SIG-M5 treated with dmso at 0.1 percent for 504 hours (cell line): ENCODE data around the gene MBD5.

Experiments used
- DNase-seq: peaks from one replicate; lab custom pipeline; 2025; ENCODE audit not compliant: unreplicated experiment; lab: John Stamatoyannopoulos, UW

Gene MBD5

DNA sequence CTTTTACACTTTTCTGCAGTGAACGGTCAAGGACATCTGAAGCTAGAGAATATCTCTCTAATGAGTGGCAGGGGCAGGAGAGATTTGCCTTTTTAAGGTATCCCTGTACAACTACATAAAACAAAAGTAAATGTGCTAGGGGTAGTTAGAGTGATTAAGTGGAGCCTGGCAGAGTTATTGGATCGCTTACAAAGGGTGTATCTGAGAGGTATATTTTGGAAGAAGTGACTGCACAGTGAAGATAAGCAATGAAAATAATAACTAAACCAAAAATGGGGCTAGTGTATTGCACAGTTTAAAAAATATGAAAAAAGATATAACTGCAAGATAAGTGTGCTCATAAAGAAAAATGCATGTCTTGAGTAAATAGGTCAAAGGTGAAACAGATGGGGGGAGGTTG is 430.2 kb downstream of the MBD5 start:
- DNase-seq = no peak

DNA sequence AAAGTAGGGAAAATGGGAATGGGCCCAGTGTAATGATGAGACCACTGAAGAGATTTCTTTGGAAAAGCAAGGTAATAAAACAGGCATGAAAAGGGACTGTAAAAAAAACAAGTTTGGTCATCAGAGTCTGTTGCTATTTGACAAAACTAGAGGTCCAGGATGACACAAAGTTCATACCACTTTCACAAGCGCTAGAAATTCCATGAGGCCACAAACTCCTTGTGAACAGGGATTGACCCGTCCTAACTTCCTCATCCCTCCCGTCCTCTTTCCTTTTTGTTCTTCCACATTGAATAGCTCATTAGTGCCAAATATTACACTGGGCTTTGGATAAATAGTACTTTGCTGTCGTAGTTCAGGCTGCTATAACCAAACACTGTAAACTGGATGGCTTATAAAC is 434.9 kb downstream of the MBD5 start:
- DNase-seq = no peak

- DNase-seq = no peak
Measured at GRCh38 chr2:148458171-148458570, 437.3 kb downstream of the MBD5 start.

DNA sequence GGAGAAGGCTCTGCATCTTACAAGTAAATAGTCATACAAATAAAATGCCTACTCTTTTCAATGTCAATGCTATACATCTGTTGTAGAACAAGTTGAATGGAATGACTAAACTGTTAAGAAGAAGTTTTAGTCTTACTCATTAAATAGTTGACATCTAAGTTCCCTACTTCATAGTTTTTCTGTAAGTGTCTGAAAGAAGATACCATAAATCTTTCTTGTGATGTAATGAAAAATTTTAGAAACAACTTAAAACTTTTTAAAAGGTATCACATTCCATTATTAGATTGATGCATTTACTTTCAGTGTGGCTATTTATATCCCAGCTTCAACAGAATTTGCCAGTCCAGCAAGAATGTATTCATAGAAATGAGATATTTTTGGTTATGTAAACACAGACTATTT is 438.5 kb downstream of the MBD5 start:
- DNase-seq = no peak

GRCh38 chr2:148461876-148462275 is 441.0 kb downstream of the MBD5 start:
- no peak for DNase-seq

DNA sequence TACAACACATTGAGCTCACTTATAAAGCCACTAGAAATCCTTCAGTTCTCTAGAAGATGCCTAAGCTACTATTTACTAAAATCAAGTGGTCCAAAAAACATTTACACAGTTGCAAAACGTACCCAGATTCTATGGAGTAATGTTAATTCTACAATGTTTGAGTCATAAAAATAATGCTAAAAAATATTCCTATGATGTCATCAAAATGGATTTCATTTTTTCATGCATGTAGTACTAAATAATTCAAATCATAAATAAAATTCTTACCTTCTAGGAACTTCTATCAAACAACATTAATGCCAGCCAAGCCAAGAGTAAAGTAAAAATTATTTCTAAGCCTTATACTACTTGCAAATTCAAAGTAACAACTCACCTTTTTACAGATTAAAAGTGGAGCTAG is 454.7 kb downstream of the MBD5 start:
- no peak for DNase-seq

- DNase-seq = no peak
Measured at GRCh38 chr2:148479398-148479797, 458.5 kb downstream of the MBD5 start.

DNA sequence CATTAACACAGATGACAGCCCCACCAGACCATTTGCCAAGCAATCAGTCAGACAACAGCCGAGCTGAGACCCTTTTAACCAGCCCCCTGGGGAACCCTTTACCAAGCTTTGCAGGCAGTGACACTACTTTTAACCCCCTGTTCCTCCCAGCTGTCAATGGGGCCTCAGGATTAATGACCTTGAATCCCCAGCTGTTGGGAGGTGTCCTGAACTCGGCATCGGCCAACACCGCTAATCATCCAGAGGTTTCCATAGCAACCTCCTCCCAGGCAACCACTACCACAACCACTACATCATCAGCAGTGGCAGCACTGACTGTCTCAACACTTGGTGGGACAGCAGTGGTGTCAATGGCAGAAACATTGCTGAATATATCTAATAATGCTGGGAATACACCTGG is 462.8 kb downstream of the MBD5 start:
- no peak for DNase-seq

DNA sequence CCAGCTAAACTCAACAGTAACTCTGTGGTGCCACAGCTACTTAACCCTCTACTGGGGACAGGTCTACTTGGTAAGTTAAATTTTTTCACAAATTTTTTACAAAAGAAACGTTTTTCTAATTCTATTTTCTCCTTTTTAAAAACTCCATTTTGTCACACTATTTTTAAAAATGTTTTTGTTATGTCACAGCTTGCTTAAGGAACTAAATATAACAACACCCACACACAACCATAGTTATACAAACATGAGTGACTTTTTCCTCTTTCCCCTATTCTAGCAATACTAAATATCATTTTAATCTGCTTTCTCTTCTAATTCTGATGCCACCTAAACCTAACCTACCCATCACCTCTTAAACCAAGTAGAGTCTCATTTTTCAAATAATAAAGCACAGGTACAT is 463.2 kb downstream of the MBD5 start:
- no peak for DNase-seq

GRCh38 chr2:148486655-148487054 is 465.8 kb downstream of the MBD5 start:
- DNase-seq = no peak

- no peak for DNase-seq
Measured at GRCh38 chr2:148487439-148487838, 466.5 kb downstream of the MBD5 start.

- DNase-seq = no peak
Measured at GRCh38 chr2:148490840-148491439, 470.0 kb downstream of the MBD5 start.

DNA sequence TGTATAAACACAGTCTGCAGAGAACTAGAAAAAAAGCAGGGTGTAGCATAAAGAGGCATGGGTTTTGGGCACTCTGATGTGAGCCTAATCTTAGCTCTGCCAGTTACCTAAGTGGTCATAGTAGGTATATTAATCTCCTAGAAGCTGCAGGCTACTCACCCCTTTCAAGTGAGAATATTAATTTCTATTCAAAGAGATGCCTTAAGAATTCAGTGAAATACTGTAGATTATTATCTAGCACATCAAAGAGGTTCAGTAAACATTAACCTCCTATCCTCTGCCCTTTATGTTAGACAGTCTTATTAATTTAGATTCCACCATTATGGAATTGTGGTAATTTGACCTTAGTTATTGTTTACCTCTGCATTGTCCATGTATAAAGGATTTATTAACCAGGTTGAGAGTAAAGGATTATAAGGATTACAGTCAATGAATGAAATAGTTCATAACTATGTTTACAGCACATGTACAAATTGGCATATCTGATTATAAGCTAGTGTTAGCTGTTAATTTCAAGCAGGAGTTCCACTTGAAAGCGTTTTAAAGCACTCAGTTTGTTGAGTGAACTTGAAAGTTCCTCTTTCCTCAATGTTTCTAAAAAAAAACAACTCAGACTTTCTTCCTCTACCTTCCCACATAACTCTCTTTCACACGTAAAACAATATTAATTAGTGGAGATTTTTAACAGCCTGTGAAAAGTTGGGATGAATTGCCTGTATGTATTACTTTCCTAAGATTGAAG is 473.1 kb downstream of the MBD5 start:
- DNase-seq = peak; percentile 5

GRCh38 chr2:148495586-148495985 is 474.7 kb downstream of the MBD5 start:
- DNase-seq = no peak

- no peak for DNase-seq
Measured at GRCh38 chr2:148501545-148501944, 480.7 kb downstream of the MBD5 start.

DNA sequence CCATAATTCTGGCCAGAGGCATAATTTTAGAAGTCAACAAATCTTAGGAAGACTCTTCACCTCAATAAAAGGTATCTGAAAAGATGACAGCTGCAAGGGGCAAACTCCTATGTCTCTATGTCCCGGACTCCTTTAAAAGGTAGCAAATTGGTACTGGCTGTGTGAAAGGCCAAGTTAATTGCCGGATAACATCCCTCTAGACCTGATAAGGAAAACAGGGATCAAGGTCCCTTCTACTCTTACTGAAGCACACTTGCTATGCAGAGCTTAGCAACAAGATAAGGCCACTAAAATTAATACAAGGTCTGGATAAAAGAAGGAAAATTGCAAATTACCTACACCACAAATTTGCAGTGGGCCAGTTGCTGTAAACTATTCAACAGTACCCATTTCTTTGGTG is 482.6 kb downstream of the MBD5 start:
- no peak for DNase-seq

- DNase-seq = no peak
Measured at GRCh38 chr2:148507970-148508369, 487.1 kb downstream of the MBD5 start.

- no peak for DNase-seq
Measured at GRCh38 chr2:148508878-148509287, 488.0 kb downstream of the MBD5 start.

GRCh38 chr2:148509288-148509902 is 488.5 kb downstream of the MBD5 start:
- peak; percentile 91 for DNase-seq

DNA sequence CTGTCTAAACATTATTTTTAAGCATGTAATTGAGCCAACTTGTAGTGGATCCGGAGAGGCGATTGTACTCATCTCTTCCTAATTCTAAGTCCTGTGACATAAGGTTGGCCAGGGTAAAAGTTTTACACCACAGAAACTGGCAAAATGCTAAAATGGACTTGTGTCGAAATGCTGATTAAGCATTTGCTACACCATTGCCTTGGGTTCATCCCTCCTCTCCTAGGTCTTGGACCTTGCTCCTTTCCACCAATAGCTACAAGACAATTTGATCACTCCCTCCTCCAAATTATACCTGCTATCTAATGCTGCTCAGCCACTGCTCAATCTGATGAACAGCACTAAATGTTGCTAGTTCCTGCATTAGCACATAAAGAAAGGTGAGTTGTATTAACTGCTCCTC is 491.0 kb downstream of the MBD5 start:
- no peak for DNase-seq

GRCh38 chr2:148512501-148512900 is 491.6 kb downstream of the MBD5 start:
- DNase-seq = no peak

- DNase-seq = no peak
Measured at GRCh38 chr2:148513427-148513826, 492.5 kb downstream of the MBD5 start.
